ENCODE measurements around the gene SULT2B1.

SULT2B1 gene

GRCh38 chr19:48603850-48604249, 51.9 kb downstream of the SULT2B1 start:
- no peak for DNase-seq

- DNase-seq = no peak
These were observed 54.7 kb downstream of the SULT2B1 start, which contains the start of gene SPACA4 for GRCh38 chr19:48606463-48607358. TSS of gene SPACA4 (plus strand) at chr19:48606742. CDS start at chr19:48606979, 237 bp downstream.

GRCh38 chr19:48607359-48607755, 55.4 kb downstream of the SULT2B1 start:
- no peak for DNase-seq

GRCh38 chr19:48608798-48609263, 56.9 kb downstream of the SULT2B1 start:
- DNase-seq = no peak

GRCh38 chr19:48609571-48610108, 57.7 kb downstream of the SULT2B1 start:
- DNase-seq = no peak

GRCh38 chr19:48611872-48612271, 59.9 kb downstream of the SULT2B1 start:
- no peak for DNase-seq

- no peak for DNase-seq
These were observed 61.3 kb downstream of the SULT2B1 start for GRCh38 chr19:48613024-48613851.

GRCh38 chr19:48613852-48614435, 62.0 kb downstream of the SULT2B1 start:
- no peak for DNase-seq

- no peak for DNase-seq
These were observed 62.7 kb downstream of the SULT2B1 start, which contains the start of gene FAM83E for GRCh38 chr19:48614436-48615230. TSS of gene FAM83E (minus strand) at chr19:48615076. CDS start at chr19:48613372, 1,704 bp downstream.

- no peak for DNase-seq
These were observed 63.5 kb downstream of the SULT2B1 start for GRCh38 chr19:48615231-48616040.

GRCh38 chr19:48616041-48616436, 64.1 kb downstream of the SULT2B1 start:
- no peak for DNase-seq

- no peak for DNase-seq
These were observed 64.6 kb downstream of the SULT2B1 start for GRCh38 chr19:48616491-48617056.

GRCh38 chr19:48617146-48617937, 65.4 kb downstream of the SULT2B1 start:
- no peak for DNase-seq

- DNase-seq = no peak
These were observed 66.4 kb downstream of the SULT2B1 start for GRCh38 chr19:48618278-48618915.

- peak; percentile 96 for DNase-seq
These were observed 67.1 kb downstream of the SULT2B1 start, which contains the start of the genes RPL18 and SPHK2 for GRCh38 chr19:48618916-48619691. TSS of gene RPL18 (minus strand) at chr19:48619178. CDS start at chr19:48619143, 35 bp downstream. TSS of gene SPHK2 (plus strand) at chr19:48619506. CDS start at chr19:48620515, 1,009 bp downstream.

GRCh38 chr19:48619692-48620585, 68.0 kb downstream of the SULT2B1 start:
- DNase-seq = no peak

- no peak for DNase-seq
These were observed 71.6 kb downstream of the SULT2B1 start for GRCh38 chr19:48623556-48624066.
